Neutrophil (primary cell): ENCODE results near the gene FAM117B.

Source experiments
- H3K27ac ChIP-seq: fragments of 200-600 bp; sonication (generic); 2 replicates; pipeline ENCODE4 v1.5.1; 2016; ENCODE audit warnings: mild to moderate bottlenecking, moderate library complexity
- H3K27me3 ChIP-seq: fragments of 200-600 bp; sonication (generic); 2 replicates; pipeline ENCODE4 v1.6.0; 2016; ENCODE audit warnings: mild to moderate bottlenecking
- H3K36me3 ChIP-seq: fragments of 200-600 bp; sonication (generic); 2 replicates; pipeline ENCODE4 v1.5.1; 2017
- H3K4me1 ChIP-seq, 2 experiments: fragments of 200-600 bp in 1 of 2; sonication (generic) in 1 of 2; 1 replicate in 1 of 2; 2 replicates in 1 of 2; pipeline versions ENCODE4 v1.5.1 to v1.6.1; 2013 to 2016; ENCODE audit warnings: low read depth in 1 of 2, low read length in 1 of 2, mild to moderate bottlenecking in 1 of 2, moderate library complexity in 1 of 2; ENCODE audit not compliant: control insufficient read depth in 1 of 2, insufficient read depth in 1 of 2
- H3K4me3 ChIP-seq, 2 experiments: fragments of 200-600 bp in 1 of 2; sonication (generic) in 1 of 2; 1 replicate in 1 of 2; 2 replicates in 1 of 2; pipeline ENCODE4 v1.5.1; 2013 to 2016; ENCODE audit warnings: low read depth in 1 of 2, low read length in 1 of 2, mild to moderate bottlenecking in 1 of 2, moderate library complexity in 1 of 2
- H3K9me3 ChIP-seq: fragments of 200-600 bp; sonication (generic); 2 replicates; pipeline ENCODE4 v1.5.1; 2016
- TF ChIP-seq, protein P1 (sequence below): fragments of 200-600 bp; sonication (generic); IDR thresholded peaks from 2 replicates; pipeline ENCODE4 v1.5.1; 2016; ENCODE audit warnings: antibody characterized with exemption

FAM117B gene

DNA sequence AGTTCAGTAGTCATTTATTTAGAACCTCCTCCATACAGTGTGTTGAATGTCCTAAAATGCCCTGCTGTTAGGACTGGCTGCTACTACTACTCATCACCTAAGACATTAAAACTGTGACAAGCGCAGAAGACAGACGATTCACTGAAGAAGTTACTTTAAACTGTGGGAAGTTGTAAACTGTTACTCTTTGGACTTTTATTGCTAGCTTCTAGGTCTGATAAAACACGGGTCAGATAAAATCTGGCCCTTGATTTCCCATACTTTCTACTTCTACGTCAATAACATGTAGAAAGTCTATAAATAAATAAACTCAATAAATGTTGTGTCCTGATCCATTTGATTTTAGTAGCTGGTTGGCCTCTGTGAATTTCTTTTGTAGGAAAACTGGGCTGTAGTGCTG is 123.4 kb downstream of the FAM117B start:
- Histone ChIP-seq H3K4me1 (no peaks in the 10 kb centered on the region), H3K4me3 (no peak overlapping the region), H3K27ac (no peak overlapping the region), H3K27me3 (no peaks in the 10 kb centered on the region), H3K36me3 (no peaks in the 10 kb centered on the region), H3K9me3 (no peaks in the 10 kb centered on the region)
- TF ChIP-seq, protein P1, sequence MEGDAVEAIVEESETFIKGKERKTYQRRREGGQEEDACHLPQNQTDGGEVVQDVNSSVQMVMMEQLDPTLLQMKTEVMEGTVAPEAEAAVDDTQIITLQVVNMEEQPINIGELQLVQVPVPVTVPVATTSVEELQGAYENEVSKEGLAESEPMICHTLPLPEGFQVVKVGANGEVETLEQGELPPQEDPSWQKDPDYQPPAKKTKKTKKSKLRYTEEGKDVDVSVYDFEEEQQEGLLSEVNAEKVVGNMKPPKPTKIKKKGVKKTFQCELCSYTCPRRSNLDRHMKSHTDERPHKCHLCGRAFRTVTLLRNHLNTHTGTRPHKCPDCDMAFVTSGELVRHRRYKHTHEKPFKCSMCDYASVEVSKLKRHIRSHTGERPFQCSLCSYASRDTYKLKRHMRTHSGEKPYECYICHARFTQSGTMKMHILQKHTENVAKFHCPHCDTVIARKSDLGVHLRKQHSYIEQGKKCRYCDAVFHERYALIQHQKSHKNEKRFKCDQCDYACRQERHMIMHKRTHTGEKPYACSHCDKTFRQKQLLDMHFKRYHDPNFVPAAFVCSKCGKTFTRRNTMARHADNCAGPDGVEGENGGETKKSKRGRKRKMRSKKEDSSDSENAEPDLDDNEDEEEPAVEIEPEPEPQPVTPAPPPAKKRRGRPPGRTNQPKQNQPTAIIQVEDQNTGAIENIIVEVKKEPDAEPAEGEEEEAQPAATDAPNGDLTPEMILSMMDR: no peak

DNA sequence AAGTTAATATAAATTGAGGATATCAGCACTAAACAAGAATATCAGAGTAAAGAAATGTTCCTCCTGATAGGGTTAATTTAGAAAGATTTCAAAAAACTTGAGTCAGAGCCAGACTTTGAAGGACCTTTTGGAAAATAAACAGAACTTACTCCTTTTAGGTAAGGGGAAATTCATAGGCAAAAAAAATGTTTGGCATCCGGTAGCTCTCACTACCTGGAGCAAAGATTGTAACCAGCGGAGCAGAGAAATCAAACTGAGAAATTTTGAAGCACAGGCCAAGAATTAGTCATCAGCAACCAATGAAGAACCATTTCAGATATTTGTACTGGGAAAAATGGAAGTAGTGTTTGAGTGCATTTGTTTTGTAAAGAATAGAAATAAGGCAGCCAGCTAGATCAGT is 123.8 kb downstream of the FAM117B start:
- Histone ChIP-seq H3K4me3 (no peak overlapping the region), H3K27me3 (no peaks in the 10 kb centered on the region), H3K9me3 (no peaks in the 10 kb centered on the region), H3K27ac (no peak overlapping the region), H3K4me1 (peaks cover 0 to 1% of the 10 kb centered on the region in 2 experiments), H3K36me3 (no peaks in the 10 kb centered on the region)
- TF ChIP-seq, protein P1: no peak

DNA sequence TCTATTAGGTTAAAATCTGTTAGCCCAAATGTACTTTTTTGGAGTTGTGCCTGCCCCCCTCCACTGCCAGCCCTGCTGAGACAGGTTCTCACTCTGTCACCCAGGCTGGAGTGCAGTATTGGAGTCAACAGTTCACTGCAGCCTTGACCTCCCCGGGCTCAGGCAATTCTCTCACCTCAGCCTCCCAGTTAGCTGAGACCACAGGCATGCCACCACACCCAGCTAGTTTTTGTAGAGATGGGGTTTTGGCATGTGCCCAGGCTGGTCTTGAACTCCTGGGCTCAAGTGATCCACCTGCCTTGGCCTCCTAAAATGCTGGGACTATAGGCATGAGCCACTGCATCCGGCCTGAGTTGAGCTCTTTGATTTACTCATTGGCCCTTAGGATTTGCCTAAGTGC is 126.1 kb downstream of the FAM117B start:
- Histone ChIP-seq H3K4me1 (peaks cover 0 to 6% of the 10 kb centered on the region in 2 experiments), H3K4me3 (no peak overlapping the region), H3K27me3 (no peaks in the 10 kb centered on the region), H3K27ac (no peak overlapping the region), H3K9me3 (no peaks in the 10 kb centered on the region), H3K36me3 (no peaks in the 10 kb centered on the region)
- TF ChIP-seq, protein P1: no peak

DNA sequence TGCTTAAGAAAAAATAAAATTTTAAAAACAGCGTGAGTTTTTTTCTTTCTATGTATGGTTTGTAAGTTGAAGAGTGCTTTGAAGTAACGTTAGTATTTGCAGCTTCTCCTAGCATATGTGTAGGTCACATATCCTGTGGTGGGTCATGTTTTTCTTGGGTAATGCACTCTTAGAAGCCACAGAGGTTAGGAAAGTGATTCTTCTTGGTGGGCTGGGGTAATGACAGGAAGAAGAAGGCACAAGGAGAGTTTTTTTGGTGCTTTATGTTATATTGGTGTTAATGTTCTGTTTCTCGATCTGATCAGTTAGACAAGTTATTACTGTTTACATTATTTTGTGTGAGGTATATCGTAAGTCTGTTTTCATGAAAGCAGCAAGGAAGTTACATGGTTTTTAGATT is 127.8 kb downstream of the FAM117B start:
- H3K4me1 ChIP-seq: peaks cover 0 to 6% of the 10 kb centered on the region in 2 experiments
- no peak overlapping the region for H3K27ac ChIP-seq
- no peaks in the 10 kb centered on the region for H3K9me3 ChIP-seq
- H3K4me3 ChIP-seq: no peak overlapping the region
- H3K27me3 ChIP-seq: no peaks in the 10 kb centered on the region
- no peaks in the 10 kb centered on the region for H3K36me3 ChIP-seq
- TF ChIP-seq, protein P1: no peak

DNA sequence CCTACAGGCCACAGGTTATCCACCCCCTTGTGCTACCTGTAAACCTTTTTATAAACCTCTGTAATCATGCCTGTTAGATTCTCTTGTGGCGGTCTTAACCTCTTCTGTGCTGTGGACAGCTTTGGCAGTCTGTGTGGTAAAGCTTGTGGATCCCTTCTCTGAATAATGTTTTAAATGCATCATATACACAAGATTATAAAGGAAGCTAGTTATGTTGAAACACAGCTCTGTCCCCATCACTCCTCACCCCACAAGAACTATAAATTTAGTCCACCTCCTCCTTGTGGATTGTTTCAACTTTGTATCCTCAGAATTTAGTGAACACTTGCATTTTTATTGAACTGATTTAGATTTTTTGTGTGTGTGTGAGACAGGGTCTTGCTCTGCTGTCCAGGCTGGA is 129.1 kb downstream of the FAM117B start:
- peaks cover 0 to 6% of the 10 kb centered on the region in 2 experiments for H3K4me1 ChIP-seq
- H3K27me3 ChIP-seq: no peaks in the 10 kb centered on the region
- no peaks in the 10 kb centered on the region for H3K9me3 ChIP-seq
- TF ChIP-seq, protein P1: no peak
- no peak overlapping the region for H3K27ac ChIP-seq
- H3K4me3 ChIP-seq: no peak overlapping the region
- H3K36me3 ChIP-seq: no peaks in the 10 kb centered on the region

DNA sequence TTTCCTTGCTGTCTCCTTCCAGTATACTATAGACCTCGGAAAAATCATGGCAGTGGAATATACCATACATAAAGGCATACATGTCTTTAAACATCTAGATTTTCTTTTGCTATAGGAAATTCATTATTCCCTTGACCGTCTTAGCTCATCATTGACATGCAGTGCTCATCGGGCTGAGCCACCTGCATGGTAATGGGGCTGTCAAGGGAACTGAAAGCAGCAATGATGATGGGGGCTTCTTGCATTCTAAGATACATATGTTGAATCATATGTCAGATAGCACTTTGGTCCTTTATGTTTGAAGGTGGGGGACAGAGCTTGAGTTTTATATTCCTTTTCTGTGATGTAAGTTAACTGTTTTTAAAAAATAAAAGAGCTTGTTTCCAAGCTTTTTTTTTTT is 130.2 kb downstream of the FAM117B start:
- Histone ChIP-seq H3K27me3 (no peaks in the 10 kb centered on the region), H3K4me3 (no peak overlapping the region), H3K9me3 (no peaks in the 10 kb centered on the region), H3K27ac (no peak overlapping the region), H3K36me3 (no peaks in the 10 kb centered on the region), H3K4me1 (peaks cover 0 to 6% of the 10 kb centered on the region in 2 experiments)
- TF ChIP-seq, protein P1: no peak
